Heart right ventricle (tissue), 16 donors: Measurements from ENCODE around the gene TJP3. TPM values are rescaled to one million over a fixed set of nuclear protein-coding genes. Genes with fewer than 3 reads are reported as not detected.

Experiments used
- ATAC-seq, 8 donors: fragments of 200-7000 bp; cut with Tn5 transposase; one replicate each; pipeline ENCODE4 v1.9.1; 2020; ENCODE audit warnings: mild to moderate bottlenecking in 8 of 8, moderate library complexity in 8 of 8, moderate number of reproducible peaks in 1 of 8
- DNase-seq, 2 donors: peaks; one replicate each; pipeline ENCODE4 v3.0.0-alpha.2; 2020
- H3K27ac ChIP-seq, 10 donors: fragments of 200-600 bp; sonication (generic) in 2 of 10; one replicate each; pipeline versions ENCODE4 v1.5.0 to v1.8.0; 2020 to 2022; ENCODE audit warnings: mild to moderate bottlenecking in 3 of 10
- H3K27me3 ChIP-seq, 7 donors: fragments of 200-600 bp; one replicate each; pipeline ENCODE4 v1.8.0; 2021 to 2022; ENCODE audit warnings: mild to moderate bottlenecking in 2 of 7
- H3K36me3 ChIP-seq, 9 donors: fragments of 200-600 bp; sonication (generic) in 1 of 9; one replicate each; pipeline versions ENCODE4 v1.5.0 to v1.8.0; 2020 to 2022; ENCODE audit warnings: mild to moderate bottlenecking in 2 of 9
- H3K4me1 ChIP-seq, 9 donors: fragments of 200-600 bp; sonication (generic) in 1 of 9; one replicate each; pipeline versions ENCODE4 v1.5.0 to v1.8.0; 2020 to 2022; ENCODE audit warnings: mild to moderate bottlenecking in 4 of 9
- H3K4me3 ChIP-seq, 10 donors: fragments of 200-600 bp; sonication (generic) in 2 of 10; one replicate each; pipeline versions ENCODE4 v1.5.0 to v1.8.0; 2020 to 2022; ENCODE audit warnings: mild to moderate bottlenecking in 7 of 10, moderate library complexity in 2 of 10
- H3K9me3 ChIP-seq, 11 donors: fragments of 200-600 bp in 10 of 11; sonication (generic) in 2 of 11; one replicate each; pipeline versions ENCODE4 v1.5.0 to v1.8.0; 2013 to 2022; ENCODE audit warnings: mild to moderate bottlenecking in 2 of 11, control low read depth in 1 of 11, moderate library complexity in 1 of 11
- WGBS, 2 donors: extraction: QIAGEN DNeasy Blood & Tissue Kit; methylation state at CpG; one replicate each; pipeline ENCODE4 v1.1.7; 2013; ENCODE audit warnings: inconsistent platforms in 1 of 2; 5-methylcytosine and 5-hydroxymethylcytosine counted together
- intact Hi-C, 10 donors: fragments of 100-400 bp; cut with DNase I; formaldehyde crosslinking; loops; one replicate each; pipeline versions ENCODE4 v1.11.1 to v1.14.2; 2022
- polyA plus RNA-seq, 2 donors: library from polyadenylated mRNA; stranded (reverse); fragments of 200-250 nt; gene quantifications; one replicate each; pipeline ENCODE4 v1.2.3, GENCODE V29; 2013
- total RNA-seq, 10 donors: library from RNA; stranded (reverse); fragmentation: NEBNext Ultra II Directional in 3 of 10; extraction: Animal tissue kit (Norgen Biotek cat#: 25700) in 3 of 10; gene quantifications; one replicate each; pipeline versions ENCODE4 v1.2.1 to v1.2.4, GENCODE V29; 2021 to 2023
- TF ChIP-seq, protein P1 (sequence below), 9 donors: fragments of 200-600 bp; sonication (generic) in 2 of 9; IDR thresholded peaks; one replicate each; pipeline versions ENCODE4 v1.5.0 to v1.8.0; 2021 to 2022; ENCODE audit warnings: antibody characterized with exemption in 9 of 9, mild to moderate bottlenecking in 5 of 9, moderate library complexity in 1 of 9
- donor health status: Arrhythmogenic right ventricular cardiomyopathy.
- donor health status: ischemic (EF 13 %, LVEDD 7.1; RV severe dilation, severe dysfunction).
- donor health status: healthy with polysubstance abuse.
- donor health status: DM: no; HTN: yes; CAD: no.
- donor health status: DM: no; HTN: no; CAD: no.
- donor health status: ischemic (EF 25% LVEDD 6.9; RV normal size, moderate dysfunction).
- donor health status: ischemic (EF 25% LVEDD 5.7; RV mildly dilated, moderate dysfunction).
- donor health status: healthy.
- donor health status: DM: yes; HTN: yes; CAD: no.
- donor health status: Ischemic cardiomyopathy.
- donor health status: ischemic (EF 35%, LVEDD 5.7; RV mildly dilated, moderate dysfunction).
- donor health status: nonischemic (EF 11% LVEDD 7.7; RV severe dilation, severe dysfunction).
- donor health status: DM: yes; HTN: yes; CAD: no.
- donor health status: PGD.
- donor health status: ischemic (EF 29% LVEDD 5.4; RV normal size, mild dysfunction).
- donor health status: nonischemic (EF 23%, LVEDD 6.1; RV moderate dilation, normal function).

TJP3 gene
- total and polyA plus RNA-seq, 12 donors, result 0.06 to 0.49 (median 0.25) TPM; not detected in 8

DNA sequence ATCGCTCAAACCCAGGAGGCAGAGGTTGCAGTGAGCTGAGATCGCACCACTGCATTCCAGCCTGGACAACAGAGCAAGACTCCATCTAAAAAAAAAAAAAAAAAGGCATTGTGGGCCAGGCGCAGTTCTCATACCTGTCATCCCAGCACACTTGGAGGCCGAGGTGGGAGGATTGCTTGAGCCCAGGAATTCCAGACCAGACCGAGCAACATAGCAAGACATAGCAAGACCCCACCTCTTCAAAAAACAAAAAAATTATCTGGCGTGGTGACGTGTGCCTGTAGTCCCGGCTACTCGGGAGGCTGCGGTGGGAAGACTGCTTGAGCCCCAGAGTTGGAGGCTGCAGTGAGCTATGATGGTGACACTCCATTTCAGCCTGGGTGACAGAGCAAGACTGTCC is 25.9 kb upstream of the TJP3 start:
- 89 to 95% methylated on average over 10 of the region's 10 CpGs for WGBS, 2 donors
- intact Hi-C loops, result no loop called here
- peaks cover 4 to 37% (median 14%) of the 10 kb centered on the region in 9 donors for H3K4me1 ChIP-seq
- H3K36me3 ChIP-seq, result peaks cover 0 to 23% (median 6%) of the 10 kb centered on the region in 9 donors
- DNase-seq (no peak), ATAC-seq (no peak)
- peaks cover 0 to 12% (median 5%) of the 10 kb centered on the region in 11 donors for H3K9me3 ChIP-seq
- TF ChIP-seq, protein P1, sequence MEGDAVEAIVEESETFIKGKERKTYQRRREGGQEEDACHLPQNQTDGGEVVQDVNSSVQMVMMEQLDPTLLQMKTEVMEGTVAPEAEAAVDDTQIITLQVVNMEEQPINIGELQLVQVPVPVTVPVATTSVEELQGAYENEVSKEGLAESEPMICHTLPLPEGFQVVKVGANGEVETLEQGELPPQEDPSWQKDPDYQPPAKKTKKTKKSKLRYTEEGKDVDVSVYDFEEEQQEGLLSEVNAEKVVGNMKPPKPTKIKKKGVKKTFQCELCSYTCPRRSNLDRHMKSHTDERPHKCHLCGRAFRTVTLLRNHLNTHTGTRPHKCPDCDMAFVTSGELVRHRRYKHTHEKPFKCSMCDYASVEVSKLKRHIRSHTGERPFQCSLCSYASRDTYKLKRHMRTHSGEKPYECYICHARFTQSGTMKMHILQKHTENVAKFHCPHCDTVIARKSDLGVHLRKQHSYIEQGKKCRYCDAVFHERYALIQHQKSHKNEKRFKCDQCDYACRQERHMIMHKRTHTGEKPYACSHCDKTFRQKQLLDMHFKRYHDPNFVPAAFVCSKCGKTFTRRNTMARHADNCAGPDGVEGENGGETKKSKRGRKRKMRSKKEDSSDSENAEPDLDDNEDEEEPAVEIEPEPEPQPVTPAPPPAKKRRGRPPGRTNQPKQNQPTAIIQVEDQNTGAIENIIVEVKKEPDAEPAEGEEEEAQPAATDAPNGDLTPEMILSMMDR (IDR thresholded peaks at IDR 0.05), result no peak
- H3K27me3 ChIP-seq, result no peaks in the 10 kb centered on the region
- peak overlapping the region in 6 of 10 donors; percentile 31 to 86 (median 80) for H3K27ac ChIP-seq
- no peak overlapping the region for H3K4me3 ChIP-seq

DNA sequence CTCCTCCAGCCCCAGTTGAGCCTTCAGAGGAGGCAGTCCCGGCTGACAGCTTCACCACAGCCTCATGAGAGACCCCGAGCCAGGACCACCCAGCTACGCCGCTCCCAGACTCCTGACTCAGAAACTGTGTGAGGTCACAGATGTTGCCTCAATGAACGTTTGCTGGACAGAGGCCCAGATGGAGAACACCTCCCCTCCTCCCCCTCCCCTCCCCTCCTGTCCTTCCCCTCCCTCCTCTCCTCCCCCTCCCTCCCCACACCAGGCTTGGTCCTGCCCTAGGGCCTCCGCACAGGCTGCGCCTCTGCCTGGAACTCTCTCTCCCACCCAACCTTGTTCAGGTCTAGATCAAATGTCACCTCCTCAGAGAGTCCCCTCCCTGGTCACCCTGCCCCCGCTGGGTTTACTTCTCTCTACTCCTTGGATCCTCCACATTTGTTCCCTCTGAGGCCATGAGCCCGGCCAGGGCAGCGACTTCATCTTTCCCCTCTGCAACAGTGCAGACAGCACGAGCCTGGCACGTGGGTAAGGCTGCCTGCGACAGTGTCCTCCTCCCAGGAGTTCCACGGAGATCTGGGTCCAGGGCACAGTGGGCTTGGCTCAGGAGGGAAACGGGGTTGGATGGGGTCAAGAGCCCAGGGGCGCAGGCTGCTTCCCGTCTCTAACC is 25.3 kb upstream of the TJP3 start:
- 67 to 68% methylated on average over 17 of the region's 17 CpGs for WGBS, 2 donors
- Histone ChIP-seq H3K4me1 (peaks cover 4 to 42% (median 18%) of the 10 kb centered on the region in 9 donors), H3K36me3 (peaks cover 0 to 23% (median 6%) of the 10 kb centered on the region in 9 donors), H3K27me3 (no peaks in the 10 kb centered on the region), H3K27ac (peak overlapping the region; percentile 62 to 86 (median 80)), H3K9me3 (peaks cover 0 to 12% (median 5%) of the 10 kb centered on the region in 11 donors), H3K4me3 (peak overlapping the region in 1 of 10 donors; percentile 2)
- ATAC-seq, result peak in 6 of 8 donors; percentile 25 to 48 (median 34)
- TF ChIP-seq, protein P1 (IDR thresholded peaks at IDR 0.05), result no peak
- no peak for DNase-seq
- intact Hi-C loops, result loop anchor here in 1 of 10 donors (1.0 kb wide), 1 partner anchor 12 kb away; no protein-coding TSS in a partner anchor

DNA sequence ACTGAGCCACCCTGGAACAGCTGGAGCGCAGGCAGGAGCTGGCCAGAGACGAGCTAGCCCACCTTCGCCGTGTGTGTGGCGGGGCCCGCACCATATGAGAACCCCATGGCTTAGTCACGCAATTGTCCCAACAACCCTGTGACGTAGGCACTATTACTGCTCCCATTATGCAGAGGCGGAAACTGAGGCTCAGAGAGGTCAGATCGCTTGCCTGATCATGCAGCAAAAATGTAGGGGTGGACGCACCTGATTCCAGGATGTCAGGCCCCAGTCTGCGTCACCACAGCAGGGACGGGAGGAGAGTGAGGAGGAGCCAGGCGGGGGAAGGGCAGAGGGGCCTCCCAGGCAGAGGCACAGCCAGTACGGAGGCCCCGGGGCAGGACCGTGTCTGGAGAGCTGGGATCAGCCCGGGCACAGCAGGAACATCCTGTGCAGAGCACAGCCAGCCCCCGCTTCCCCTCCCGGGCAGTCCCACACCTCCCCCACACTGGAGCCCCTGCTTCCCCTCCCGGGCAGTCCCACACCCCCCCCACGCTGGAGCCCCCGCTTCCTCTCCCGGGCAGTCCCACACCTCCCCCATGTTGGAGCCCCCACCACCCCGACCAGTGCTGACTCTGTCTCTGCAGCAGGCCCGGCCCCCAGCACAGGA is 24.7 kb upstream of the TJP3 start:
- intact Hi-C loops, result loop anchor here in 1 of 10 donors (1.0 kb wide), 1 partner anchor 12 kb away; no protein-coding TSS in a partner anchor
- H3K4me3 ChIP-seq, result peak overlapping the region in 1 of 10 donors; percentile 2
- WGBS, 2 donors, result 48 to 58% methylated on average over 20 to 26 of the region's 26 CpGs
- H3K27ac ChIP-seq, result peak overlapping the region; percentile 62 to 86 (median 80)
- peaks cover 4 to 48% (median 24%) of the 10 kb centered on the region in 9 donors for H3K4me1 ChIP-seq
- ATAC-seq (peak; percentile 41 to 93 (median 82)), DNase-seq (peak; percentile 56 to 63)
- peaks cover 0 to 12% (median 5%) of the 10 kb centered on the region in 11 donors for H3K9me3 ChIP-seq
- TF ChIP-seq, protein P1 (IDR thresholded peaks at IDR 0.05), result no peak
- H3K27me3 ChIP-seq, result no peaks in the 10 kb centered on the region
- peaks cover 0 to 23% (median 6%) of the 10 kb centered on the region in 9 donors for H3K36me3 ChIP-seq

DNA sequence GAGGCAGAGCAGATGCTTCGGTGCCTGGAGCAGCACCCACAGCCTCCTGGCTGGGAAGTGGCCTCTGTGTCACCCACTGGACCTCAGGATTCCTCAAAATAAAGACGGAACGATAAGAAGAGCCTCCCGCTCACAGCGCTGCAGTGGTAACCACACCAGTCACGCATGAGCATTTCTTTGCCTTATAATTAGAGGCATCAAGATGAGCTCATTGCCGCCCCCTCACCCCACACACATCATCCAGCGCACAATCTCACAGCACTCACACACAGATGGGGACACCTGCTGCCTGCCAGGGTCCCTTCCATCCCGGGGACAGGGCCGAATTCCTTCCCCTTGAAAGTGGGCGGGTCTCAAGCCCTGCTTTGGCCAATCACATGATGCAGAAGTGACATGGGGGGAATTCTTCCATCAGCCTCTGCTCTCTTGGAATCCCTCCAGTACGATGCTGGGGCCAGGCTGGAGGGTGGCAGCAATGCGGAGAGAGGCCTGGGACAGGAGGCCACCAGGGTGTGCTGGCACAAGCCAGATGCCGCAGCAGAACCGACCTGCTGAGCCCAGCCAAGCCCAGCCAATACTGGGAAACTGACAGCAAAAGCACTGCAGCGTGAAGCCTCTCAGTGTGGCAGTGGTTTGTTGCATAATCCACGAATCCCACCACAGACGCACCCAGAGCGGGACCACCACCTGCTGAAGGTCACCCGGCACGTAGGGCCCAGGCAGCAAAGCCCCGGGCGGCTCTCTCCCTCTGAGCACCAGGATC is 23.9 kb upstream of the TJP3 start:
- WGBS, 2 donors, result 77% methylated on average over 23 of the region's 23 CpGs
- DNase-seq (no peak), ATAC-seq (peak in 4 of 8 donors; percentile 0 to 4 (median 2))
- H3K4me3 ChIP-seq, result no peak overlapping the region
- no peaks in the 10 kb centered on the region for H3K27me3 ChIP-seq
- H3K9me3 ChIP-seq, result peaks cover 0 to 12% (median 5%) of the 10 kb centered on the region in 11 donors
- intact Hi-C loops, result no loop called here
- TF ChIP-seq, protein P1 (IDR thresholded peaks at IDR 0.05), result no peak
- peaks cover 4 to 55% (median 24%) of the 10 kb centered on the region in 9 donors for H3K4me1 ChIP-seq
- H3K36me3 ChIP-seq, result peaks cover 0 to 23% (median 6%) of the 10 kb centered on the region in 9 donors
- H3K27ac ChIP-seq, result peak overlapping the region in 9 of 10 donors; percentile 4 to 86 (median 78)
